Stimulated activated CD8-positive, alpha-beta memory T cell treated with anti-CD3 and anti-CD28 coated beads, Interleukin-4, amount 100 ng/mL, for 4 hours (primary cell): ENCODE measurements around the gene GRIK4.

Source experiments
- DNase-seq, 2 donors: peaks; one replicate each; pipeline ENCODE4 v3.0.0-alpha.2; 2020; ENCODE audit warnings: low read depth in 2 of 2, low spot score in 1 of 2

GRIK4 gene

GRCh38 chr11:120632579-120632978, 121.0 kb downstream of the GRIK4 start:
- DNase-seq = no peak

- DNase-seq = no peak
Observed at GRCh38 chr11:120633616-120634393, 122.3 kb downstream of the GRIK4 start.

GRCh38 chr11:120634706-120635105, 123.2 kb downstream of the GRIK4 start:
- DNase-seq = no peak

GRCh38 chr11:120635136-120635810, 123.7 kb downstream of the GRIK4 start:
- no peak for DNase-seq

- no peak for DNase-seq
Observed at GRCh38 chr11:120637131-120637530, 125.6 kb downstream of the GRIK4 start.

- no peak for DNase-seq
Observed at GRCh38 chr11:120642196-120642894, 130.8 kb downstream of the GRIK4 start.

- no peak for DNase-seq
Observed at GRCh38 chr11:120643284-120643683, 131.7 kb downstream of the GRIK4 start.

GRCh38 chr11:120645639-120646038, 134.1 kb downstream of the GRIK4 start:
- no peak for DNase-seq

GRCh38 chr11:120646206-120646605, 134.7 kb downstream of the GRIK4 start:
- no peak for DNase-seq

GRCh38 chr11:120647681-120648080, 136.1 kb downstream of the GRIK4 start:
- no peak for DNase-seq

GRCh38 chr11:120648771-120649170, 137.2 kb downstream of the GRIK4 start:
- DNase-seq = no peak

- DNase-seq = no peak
Observed at GRCh38 chr11:120649316-120649715, 137.8 kb downstream of the GRIK4 start.

GRCh38 chr11:120651396-120651795, 139.8 kb downstream of the GRIK4 start:
- no peak for DNase-seq

GRCh38 chr11:120651836-120652235, 140.3 kb downstream of the GRIK4 start:
- no peak for DNase-seq

GRCh38 chr11:120652705-120653335, 141.3 kb downstream of the GRIK4 start:
- DNase-seq = no peak

GRCh38 chr11:120655589-120655988, 144.0 kb downstream of the GRIK4 start:
- no peak for DNase-seq

- DNase-seq = no peak
Observed at GRCh38 chr11:120657306-120658070, 145.9 kb downstream of the GRIK4 start.

- DNase-seq = no peak
Observed at GRCh38 chr11:120658071-120658423, 146.5 kb downstream of the GRIK4 start.

- no peak for DNase-seq
Observed at GRCh38 chr11:120659076-120659475, 147.5 kb downstream of the GRIK4 start.

- DNase-seq = no peak
Observed at GRCh38 chr11:120660024-120660565, 148.5 kb downstream of the GRIK4 start.
